Astrocyte of the hippocampus (primary cell): Measurements from ENCODE around the gene PFN3.

ENCODE experiments used
- DNase-seq: peaks from one replicate; pipeline ENCODE4 v3.0.0; 2011; ENCODE audit warnings: low read depth, low spot score

The PFN3 gene

GRCh38 chr5:177438468-177438867, 38.0 kb upstream of the PFN3 start:
- DNase-seq = peak; percentile 34

- DNase-seq = no peak
Observed at GRCh38 chr5:177437623-177438022, 37.2 kb upstream of the PFN3 start.

GRCh38 chr5:177435847-177436536, 35.5 kb upstream of the PFN3 start:
- no peak for DNase-seq

GRCh38 chr5:177434942-177435738, 34.7 kb upstream of the PFN3 start:
- no peak for DNase-seq

GRCh38 chr5:177434437-177434836, 34.0 kb upstream of the PFN3 start:
- DNase-seq = no peak

GRCh38 chr5:177433658-177434217, 33.3 kb upstream of the PFN3 start:
- no peak for DNase-seq

GRCh38 chr5:177432839-177433657, 32.6 kb upstream of the PFN3 start:
- DNase-seq = no peak

GRCh38 chr5:177432143-177432838, 31.8 kb upstream of the PFN3 start:
- peak; percentile 54 for DNase-seq

- DNase-seq = no peak
Observed at GRCh38 chr5:177431317-177432142, 31.1 kb upstream of the PFN3 start.

GRCh38 chr5:177430972-177431316, 30.5 kb upstream of the PFN3 start:
- no peak for DNase-seq

- no peak for DNase-seq
Observed at GRCh38 chr5:177430140-177430951, 29.9 kb upstream of the PFN3 start.

GRCh38 chr5:177429248-177430040, 29.0 kb upstream of the PFN3 start:
- no peak for DNase-seq

GRCh38 chr5:177428574-177429217, 28.2 kb upstream of the PFN3 start:
- DNase-seq = no peak

GRCh38 chr5:177427919-177428573, 27.6 kb upstream of the PFN3 start:
- no peak for DNase-seq

GRCh38 chr5:177427211-177427822, 26.9 kb upstream of the PFN3 start:
- DNase-seq = peak; percentile 29

- no peak for DNase-seq
Observed at GRCh38 chr5:177426566-177427210, 26.2 kb upstream of the PFN3 start, which contains the start of gene GRK6. Gene GRK6, plus strand, starts transcription at chr5:177426676. Its CDS starts 170 bp downstream, at chr5:177426846.
